ENCODE measurements around the gene C1orf56. TPM values are rescaled to one million over a fixed set of nuclear protein-coding genes. Genes with fewer than 3 reads are reported as not detected.

The C1orf56 gene
- total RNA-seq, 1 donor from 2014 or later, result 5.2 TPM

GRCh38 chr1:151006327-151007052, 41.1 kb upstream of the C1orf56 start, which contains the start of gene MINDY1:
Gene MINDY1, minus strand, starts transcription at chr1:151006902. Its CDS starts 4,285 bp downstream, at chr1:151002617.
- intact Hi-C loops (cut with DNase I), result no loop called here
- TF ChIP-seq CTCF (IDR thresholded peaks at IDR 0.05), result peak in 1 of 3 experiments; percentile 43
- TF ChIP-seq POLR2A (IDR thresholded peaks at IDR 0.05), result peak in 1 of 2 donors; percentile 62
- TF ChIP-seq POLR2AphosphoS5 (IDR thresholded peaks at IDR 0.05; ENCODE audit: insufficient read depth in 1 of 2, low read depth in 1 of 2), result peak in 1 of 2 donors; percentile 59
- H3K36me3 ChIP-seq, result peaks cover 0 to 6% of the 10 kb centered on the region in 2 donors
- H3K27me3 ChIP-seq, result no peaks in the 10 kb centered on the region
- H3K4me1 ChIP-seq, result peaks cover 85% of the 10 kb centered on the region
- peak within 1 kb of the TSS; percentile 62 to 70 for H3K4me3 ChIP-seq
- DNase-seq (ENCODE audit: extremely low spot score in 2 of 2), result no peak
- H3K9me3 ChIP-seq, result no peaks in the 10 kb centered on the region
- H3K27ac ChIP-seq, result peak within 1 kb of the TSS; percentile 93

- Histone ChIP-seq H3K9me3 (no peaks in the 10 kb centered on the region), H3K4me1 (peaks cover 76% of the 10 kb centered on the region), H3K27me3 (no peaks in the 10 kb centered on the region), H3K27ac (peak overlapping the region; percentile 93), H3K4me3 (peak overlapping the region; percentile 70 to 85), H3K36me3 (no peaks in the 10 kb centered on the region)
- intact Hi-C loops (cut with DNase I), result no loop called here
- TF ChIP-seq CTCF (IDR thresholded peaks at IDR 0.05) (no peak), POLR2A (IDR thresholded peaks at IDR 0.05) (no peak), POLR2AphosphoS5 (IDR thresholded peaks at IDR 0.05; ENCODE audit: insufficient read depth in 1 of 2, low read depth in 1 of 2) (no peak)
- DNase-seq (ENCODE audit: extremely low spot score in 2 of 2), result no peak
Measured at GRCh38 chr1:151007853-151008243, 39.7 kb upstream of the C1orf56 start.

- intact Hi-C loops (cut with DNase I), result no loop called here
- DNase-seq (ENCODE audit: extremely low spot score in 2 of 2), result peak in 1 of 2 donors; percentile 92
- no peak for TF ChIP-seq CTCF (IDR thresholded peaks at IDR 0.05)
- TF ChIP-seq POLR2AphosphoS5 (IDR thresholded peaks at IDR 0.05; ENCODE audit: insufficient read depth in 1 of 2, low read depth in 1 of 2), result peak; percentile 93 to 94
- peak; percentile 28 to 61 for TF ChIP-seq POLR2A (IDR thresholded peaks at IDR 0.05)
Measured at GRCh38 chr1:151008244-151009205, 39.0 kb upstream of the C1orf56 start, which contains the start of gene PRUNE1. Gene PRUNE1, plus strand, starts transcription at chr1:151008449. Its CDS starts 184 bp downstream, at chr1:151008633.

GRCh38 chr1:151009206-151009587, 38.4 kb upstream of the C1orf56 start:
- no peak for DNase-seq (ENCODE audit: extremely low spot score in 2 of 2)
- intact Hi-C loops (cut with DNase I), result no loop called here
- peak overlapping the region; percentile 70 to 85 for H3K4me3 ChIP-seq
- TF ChIP-seq POLR2AphosphoS5 (IDR thresholded peaks at IDR 0.05; ENCODE audit: insufficient read depth in 1 of 2, low read depth in 1 of 2) (no peak), CTCF (IDR thresholded peaks at IDR 0.05) (no peak), POLR2A (IDR thresholded peaks at IDR 0.05) (no peak)
- no peaks in the 10 kb centered on the region for H3K27me3 ChIP-seq
- no peaks in the 10 kb centered on the region for H3K36me3 ChIP-seq
- H3K9me3 ChIP-seq, result no peaks in the 10 kb centered on the region
- peak overlapping the region; percentile 93 for H3K27ac ChIP-seq
- H3K4me1 ChIP-seq, result peaks cover 63% of the 10 kb centered on the region

More at GRCh38 chr1:151008244-151009205, 39.0 kb upstream of the C1orf56 start, which contains the start of gene PRUNE1:
- Histone ChIP-seq H3K27me3 (no peaks in the 10 kb centered on the region), H3K9me3 (no peaks in the 10 kb centered on the region), H3K36me3 (no peaks in the 10 kb centered on the region), H3K4me3 (peak within 1 kb of the TSS; percentile 70 to 85), H3K4me1 (peaks cover 69% of the 10 kb centered on the region), H3K27ac (peak within 1 kb of the TSS; percentile 93)

Data from vagina (tissue), 2 donors.